Measurements from ENCODE around the gene GOLGA6L1. TPM values are rescaled to one million over a fixed set of nuclear protein-coding genes. Genes with fewer than 3 reads are reported as not detected.
"Not testable (repeated sequence)": the region's sequence is repeated elsewhere in the genome, so short reads cannot be mapped to it uniquely, and the experiment has no call there.

The GOLGA6L1 gene
- not detected for total RNA-seq

- H3K9me3 ChIP-seq; in situ Hi-C loops (cut with MboI; ENCODE audit: low pct_ligation_motif_present in 1 of 4, low pct_unique_long_range_greater_than_20kb in 1 of 4, low sequenced_read_pairs in 3 of 4); H3K27ac ChIP-seq; H3K27me3 ChIP-seq; H3K4me1 ChIP-seq; H3K4me3 ChIP-seq; DNase-seq; H3K36me3 ChIP-seq; intact Hi-C loops (cut with DNase I; ENCODE audit: low total_unique reads): not testable (repeated sequence)
- no CpG with 5 or more reads among the region's 7 CpGs for WGBS, 2 donors (ENCODE audit: low coverage in 1 of 2)
Observed at GRCh38 chr15:23136722-23137121, at the start of gene GOLGA6L1. Gene GOLGA6L1 (minus strand): TSS chr15:23136822. CDS start chr15:23136731, 91 bp downstream.

- H3K9me3 ChIP-seq; intact Hi-C loops (cut with DNase I; ENCODE audit: low total_unique reads); H3K36me3 ChIP-seq; in situ Hi-C loops (cut with MboI; ENCODE audit: low pct_ligation_motif_present in 1 of 4, low pct_unique_long_range_greater_than_20kb in 1 of 4, low sequenced_read_pairs in 3 of 4); H3K4me1 ChIP-seq; H3K27ac ChIP-seq; H3K4me3 ChIP-seq; DNase-seq: not testable (repeated sequence)
- peaks cover 12% of the 10 kb centered on the region for H3K27me3 ChIP-seq
- 71 to 92% methylated on average over 3 to 9 of the region's 11 CpGs for WGBS, 2 donors (ENCODE audit: low coverage in 1 of 2)
Observed at GRCh38 chr15:23181201-23181600, 44.6 kb upstream of the GOLGA6L1 start.

- in situ Hi-C loops (cut with MboI; ENCODE audit: low pct_ligation_motif_present in 1 of 4, low pct_unique_long_range_greater_than_20kb in 1 of 4, low sequenced_read_pairs in 3 of 4); intact Hi-C loops (cut with DNase I; ENCODE audit: low total_unique reads); H3K27ac ChIP-seq; H3K9me3 ChIP-seq; H3K36me3 ChIP-seq; H3K4me1 ChIP-seq; H3K4me3 ChIP-seq; DNase-seq: not testable (repeated sequence)
- H3K27me3 ChIP-seq, result peaks cover 12% of the 10 kb centered on the region
- 57 to 87% methylated on average over 2 to 16 of the region's 16 CpGs for WGBS, 2 donors (ENCODE audit: low coverage in 1 of 2)
Observed at GRCh38 chr15:23180547-23180927, 43.9 kb upstream of the GOLGA6L1 start.

GRCh38 chr15:23179768-23180546, 43.3 kb upstream of the GOLGA6L1 start:
- DNase-seq; H3K4me1 ChIP-seq; H3K9me3 ChIP-seq; in situ Hi-C loops (cut with MboI; ENCODE audit: low pct_ligation_motif_present in 1 of 4, low pct_unique_long_range_greater_than_20kb in 1 of 4, low sequenced_read_pairs in 3 of 4); H3K4me3 ChIP-seq; H3K36me3 ChIP-seq; intact Hi-C loops (cut with DNase I; ENCODE audit: low total_unique reads); H3K27ac ChIP-seq: not testable (repeated sequence)
- H3K27me3 ChIP-seq, result peaks cover 12% of the 10 kb centered on the region
- WGBS, 2 donors (ENCODE audit: low coverage in 1 of 2), result 55 to 60% methylated on average over 11 to 48 of the region's 67 CpGs

GRCh38 chr15:23176683-23177082, 40.1 kb upstream of the GOLGA6L1 start:
- H3K27ac ChIP-seq; in situ Hi-C loops (cut with MboI; ENCODE audit: low pct_ligation_motif_present in 1 of 4, low pct_unique_long_range_greater_than_20kb in 1 of 4, low sequenced_read_pairs in 3 of 4); H3K4me1 ChIP-seq; DNase-seq; H3K36me3 ChIP-seq; intact Hi-C loops (cut with DNase I; ENCODE audit: low total_unique reads); H3K4me3 ChIP-seq; H3K9me3 ChIP-seq: not testable (repeated sequence)
- WGBS, 2 donors (ENCODE audit: low coverage in 1 of 2), result 90% methylated on average over 15 of the region's 20 CpGs; no CpG with 5 or more reads in 1 of the 2 donors
- peaks cover 12% of the 10 kb centered on the region for H3K27me3 ChIP-seq

GRCh38 chr15:23175606-23176005, 39.0 kb upstream of the GOLGA6L1 start:
- H3K4me1 ChIP-seq; DNase-seq; H3K9me3 ChIP-seq; H3K36me3 ChIP-seq; H3K4me3 ChIP-seq; H3K27me3 ChIP-seq; intact Hi-C loops (cut with DNase I; ENCODE audit: low total_unique reads); in situ Hi-C loops (cut with MboI; ENCODE audit: low pct_ligation_motif_present in 1 of 4, low pct_unique_long_range_greater_than_20kb in 1 of 4, low sequenced_read_pairs in 3 of 4); H3K27ac ChIP-seq: not testable (repeated sequence)
- 90% methylated on average over 19 of the region's 19 CpGs; no CpG with 5 or more reads in 1 of the 2 donors for WGBS, 2 donors (ENCODE audit: low coverage in 1 of 2)

- intact Hi-C loops (cut with DNase I; ENCODE audit: low total_unique reads); H3K4me3 ChIP-seq; in situ Hi-C loops (cut with MboI; ENCODE audit: low pct_ligation_motif_present in 1 of 4, low pct_unique_long_range_greater_than_20kb in 1 of 4, low sequenced_read_pairs in 3 of 4); DNase-seq; H3K36me3 ChIP-seq; H3K9me3 ChIP-seq; H3K27ac ChIP-seq; H3K4me1 ChIP-seq; H3K27me3 ChIP-seq: not testable (repeated sequence)
- WGBS, 2 donors (ENCODE audit: low coverage in 1 of 2), result 84 to 86% methylated on average over 3 of the region's 11 CpGs
Observed at GRCh38 chr15:23174609-23175140, 38.1 kb upstream of the GOLGA6L1 start.

- H3K27ac ChIP-seq; intact Hi-C loops (cut with DNase I; ENCODE audit: low total_unique reads); H3K36me3 ChIP-seq; H3K4me1 ChIP-seq; H3K27me3 ChIP-seq; H3K4me3 ChIP-seq; in situ Hi-C loops (cut with MboI; ENCODE audit: low pct_ligation_motif_present in 1 of 4, low pct_unique_long_range_greater_than_20kb in 1 of 4, low sequenced_read_pairs in 3 of 4); DNase-seq; H3K9me3 ChIP-seq: not testable (repeated sequence)
- WGBS, 2 donors (ENCODE audit: low coverage in 1 of 2), result no CpG with 5 or more reads among the region's 6 CpGs
Observed at GRCh38 chr15:23132787-23133186, 3.8 kb downstream of the GOLGA6L1 start.

Data from transverse colon (tissue), 4 donors.